ENCODE results near the gene FAM221A.

FAM221A gene

GRCh38 chr7:23653942-23654341, 26.1 kb upstream of the FAM221A start:
- Histone ChIP-seq H2AFZ (ENCODE audit: low read depth, low read length, severe bottlenecking) (no peak overlapping the region), H3K27ac (ENCODE audit: low read depth, low read length) (no peak overlapping the region), H3K9me2 (replicated peaks; ENCODE audit: insufficient read depth, low read length) (no peaks in the 10 kb centered on the region), H3K4me3 (ENCODE audit: insufficient read depth, low read length, poor library complexity, severe bottlenecking) (no peak overlapping the region), H3K36me3 (ENCODE audit: low read length) (no peaks in the 10 kb centered on the region), H3K27me3 (ENCODE audit: low read length) (no peaks in the 10 kb centered on the region), H3K9me3 (ENCODE audit: insufficient read depth, low read length) (peaks cover 15% of the 10 kb centered on the region; the same call in 1 of the 2 replicates), H3K4me2 (ENCODE audit: low read depth, low read length, poor library complexity, severe bottlenecking) (no peak overlapping the region), H3K9ac (ENCODE audit: low read length) (no peak overlapping the region), H3K79me2 (ENCODE audit: insufficient read depth, low read length) (no peaks in the 10 kb centered on the region), H3F3A (ENCODE audit: insufficient read depth) (no peaks in the 10 kb centered on the region), H4K20me1 (ENCODE audit: low read depth, low read length) (no peaks in the 10 kb centered on the region)
- no peak for TF ChIP-seq CTCF (IDR thresholded peaks at IDR 0.05; ENCODE audit: insufficient read depth, low read length, poor library complexity, severe bottlenecking)
- no peak for TF ChIP-seq EZH2phosphoT487 (conservative IDR thresholded peaks at IDR 0.05; ENCODE audit: low read length)

- H3K27ac ChIP-seq (ENCODE audit: low read depth, low read length) = no peak overlapping the region
- H2AFZ ChIP-seq (ENCODE audit: low read depth, low read length, severe bottlenecking) = no peak overlapping the region
- no peaks in the 10 kb centered on the region for H3K9me2 ChIP-seq (replicated peaks; ENCODE audit: insufficient read depth, low read length)
- no peak overlapping the region for H3K4me3 ChIP-seq (ENCODE audit: insufficient read depth, low read length, poor library complexity, severe bottlenecking)
- H3K27me3 ChIP-seq (ENCODE audit: low read length) = no peaks in the 10 kb centered on the region
- no peaks in the 10 kb centered on the region for H3K36me3 ChIP-seq (ENCODE audit: low read length)
- H4K20me1 ChIP-seq (ENCODE audit: low read depth, low read length) = no peaks in the 10 kb centered on the region
- H3K79me2 ChIP-seq (ENCODE audit: insufficient read depth, low read length) = no peaks in the 10 kb centered on the region
- peaks cover 15% of the 10 kb centered on the region; the same call in 1 of the 2 replicates for H3K9me3 ChIP-seq (ENCODE audit: insufficient read depth, low read length)
- H3F3A ChIP-seq (ENCODE audit: insufficient read depth) = no peaks in the 10 kb centered on the region
- no peak overlapping the region for H3K9ac ChIP-seq (ENCODE audit: low read length)
- no peak for TF ChIP-seq EZH2phosphoT487 (conservative IDR thresholded peaks at IDR 0.05; ENCODE audit: low read length)
- peak; percentile 56 for TF ChIP-seq CTCF (IDR thresholded peaks at IDR 0.05; ENCODE audit: insufficient read depth, low read length, poor library complexity, severe bottlenecking)
- H3K4me2 ChIP-seq (ENCODE audit: low read depth, low read length, poor library complexity, severe bottlenecking) = no peak overlapping the region
Observed at GRCh38 chr7:23654508-23654907, 25.5 kb upstream of the FAM221A start.

- Histone ChIP-seq H3K4me2 (ENCODE audit: low read depth, low read length, poor library complexity, severe bottlenecking) (no peak overlapping the region), H3K9me3 (ENCODE audit: insufficient read depth, low read length) (peaks cover 15% of the 10 kb centered on the region; the same call in 1 of the 2 replicates)
Observed at GRCh38 chr7:23655433-23655832, 24.6 kb upstream of the FAM221A start.

More at GRCh38 chr7:23655433-23655832, 24.6 kb upstream of the FAM221A start:
- no peaks in the 10 kb centered on the region for H3F3A ChIP-seq (ENCODE audit: insufficient read depth)
- no peaks in the 10 kb centered on the region for H3K27me3 ChIP-seq (ENCODE audit: low read length)
- H4K20me1 ChIP-seq (ENCODE audit: low read depth, low read length) = no peaks in the 10 kb centered on the region
- TF ChIP-seq CTCF (IDR thresholded peaks at IDR 0.05; ENCODE audit: insufficient read depth, low read length, poor library complexity, severe bottlenecking) = no peak
- TF ChIP-seq EZH2phosphoT487 (conservative IDR thresholded peaks at IDR 0.05; ENCODE audit: low read length) = no peak
- H3K36me3 ChIP-seq (ENCODE audit: low read length) = no peaks in the 10 kb centered on the region
- H3K4me3 ChIP-seq (ENCODE audit: insufficient read depth, low read length, poor library complexity, severe bottlenecking) = no peak overlapping the region
- H3K79me2 ChIP-seq (ENCODE audit: insufficient read depth, low read length) = no peaks in the 10 kb centered on the region
- H3K9me2 ChIP-seq (replicated peaks; ENCODE audit: insufficient read depth, low read length) = no peaks in the 10 kb centered on the region
- H2AFZ ChIP-seq (ENCODE audit: low read depth, low read length, severe bottlenecking) = no peak overlapping the region
- no peak overlapping the region for H3K27ac ChIP-seq (ENCODE audit: low read depth, low read length)
- H3K9ac ChIP-seq (ENCODE audit: low read length) = no peak overlapping the region
